ENCODE measurements around the gene AHSG.
"Not testable (repeated sequence)": the region's sequence is repeated elsewhere in the genome, so short reads cannot be mapped to it uniquely, and the experiment has no call there.

DNA sequence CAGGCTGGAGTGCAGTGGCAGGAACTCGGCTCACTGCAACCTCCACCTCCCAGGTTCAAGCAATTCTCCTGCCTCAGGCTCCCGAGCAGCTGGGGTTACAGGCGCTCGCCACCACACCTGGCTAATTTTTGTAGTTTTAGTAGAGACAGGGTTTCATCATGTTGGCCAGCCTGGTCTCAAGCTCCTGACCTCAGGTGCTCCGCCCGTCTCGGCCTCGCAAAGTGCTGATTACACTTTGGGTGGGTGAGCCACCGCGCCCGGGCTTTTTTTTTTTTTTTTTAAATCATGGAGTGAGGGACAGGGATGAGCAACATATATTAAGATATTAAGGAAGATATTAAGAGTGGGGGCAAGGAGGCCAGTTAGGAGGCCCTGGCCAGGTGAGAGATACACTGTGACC is 43.5 kb upstream of the AHSG start:
- TF ChIP-seq, protein P1, sequence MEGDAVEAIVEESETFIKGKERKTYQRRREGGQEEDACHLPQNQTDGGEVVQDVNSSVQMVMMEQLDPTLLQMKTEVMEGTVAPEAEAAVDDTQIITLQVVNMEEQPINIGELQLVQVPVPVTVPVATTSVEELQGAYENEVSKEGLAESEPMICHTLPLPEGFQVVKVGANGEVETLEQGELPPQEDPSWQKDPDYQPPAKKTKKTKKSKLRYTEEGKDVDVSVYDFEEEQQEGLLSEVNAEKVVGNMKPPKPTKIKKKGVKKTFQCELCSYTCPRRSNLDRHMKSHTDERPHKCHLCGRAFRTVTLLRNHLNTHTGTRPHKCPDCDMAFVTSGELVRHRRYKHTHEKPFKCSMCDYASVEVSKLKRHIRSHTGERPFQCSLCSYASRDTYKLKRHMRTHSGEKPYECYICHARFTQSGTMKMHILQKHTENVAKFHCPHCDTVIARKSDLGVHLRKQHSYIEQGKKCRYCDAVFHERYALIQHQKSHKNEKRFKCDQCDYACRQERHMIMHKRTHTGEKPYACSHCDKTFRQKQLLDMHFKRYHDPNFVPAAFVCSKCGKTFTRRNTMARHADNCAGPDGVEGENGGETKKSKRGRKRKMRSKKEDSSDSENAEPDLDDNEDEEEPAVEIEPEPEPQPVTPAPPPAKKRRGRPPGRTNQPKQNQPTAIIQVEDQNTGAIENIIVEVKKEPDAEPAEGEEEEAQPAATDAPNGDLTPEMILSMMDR (IDR thresholded peaks at IDR 0.05), result not testable (repeated sequence)
- TF ChIP-seq POLR2A (IDR thresholded peaks at IDR 0.05), result not testable (repeated sequence)
